NCI-H2227 treated with DMSO at 0.1 percent for 48 hours (cell line): Measurements from ENCODE around the gene NXN.
"Not testable (repeated sequence)": the region's sequence is repeated elsewhere in the genome, so short reads cannot be mapped to it uniquely, and the experiment has no call there.

Experiments used
- DNase-seq: peaks from one replicate; lab custom pipeline; 2025; lab: John Stamatoyannopoulos, UW

NXN gene

DNA sequence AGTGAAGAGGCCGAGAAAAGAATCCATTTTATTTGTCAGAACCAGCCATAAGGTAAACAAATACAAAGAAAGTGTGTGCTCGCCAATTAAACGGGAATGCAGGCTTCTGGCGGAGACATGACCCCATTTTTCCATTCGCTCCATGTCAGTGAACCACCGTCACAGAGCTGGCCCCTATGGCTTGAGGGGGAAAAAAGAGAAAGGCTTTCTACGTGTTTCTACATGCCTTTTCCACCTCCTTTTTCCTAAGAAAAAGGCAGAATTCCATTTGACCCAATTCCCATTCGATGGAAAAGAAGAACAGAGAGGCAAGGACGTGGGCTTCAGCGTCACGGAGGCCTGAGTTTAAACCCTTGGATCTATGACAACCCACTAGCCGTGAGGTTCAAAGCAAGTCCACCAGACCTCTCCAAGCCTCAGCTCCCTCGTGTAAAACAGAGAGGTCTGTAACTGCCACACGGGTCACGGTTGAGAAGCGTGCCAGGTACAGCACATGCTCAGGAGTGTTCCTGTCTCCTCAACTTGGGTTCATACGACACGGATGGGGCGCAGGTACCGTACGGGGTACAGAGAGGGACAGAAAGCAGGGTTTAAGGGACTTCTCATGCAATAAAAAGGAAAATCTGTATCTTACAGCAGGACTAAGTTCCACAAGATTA, 91.9 kb downstream of the NXN start:
- DNase-seq: no peak

- no peak for DNase-seq
These were observed 93.5 kb downstream of the NXN start for GRCh38 chr17:885971-886571.

DNA sequence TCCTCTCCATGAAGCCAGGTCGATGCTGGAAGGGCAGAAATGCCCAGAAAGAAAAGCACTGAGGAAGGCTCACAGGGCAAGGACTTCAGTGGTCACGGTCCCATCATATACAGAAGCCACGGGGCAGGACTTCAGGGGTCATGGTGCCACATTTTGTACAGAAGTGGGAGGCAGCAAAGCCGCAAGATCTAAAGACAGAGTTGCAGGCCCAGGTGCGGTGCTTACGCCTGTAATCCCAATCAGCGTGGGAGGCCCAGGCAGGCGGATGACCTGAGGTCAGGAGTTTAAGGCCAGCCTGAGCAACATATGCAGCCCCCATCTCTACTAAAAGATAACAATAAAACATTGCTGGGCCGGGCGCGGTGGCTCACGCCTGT, 96.0 kb downstream of the NXN start:
- no peak for DNase-seq

DNA sequence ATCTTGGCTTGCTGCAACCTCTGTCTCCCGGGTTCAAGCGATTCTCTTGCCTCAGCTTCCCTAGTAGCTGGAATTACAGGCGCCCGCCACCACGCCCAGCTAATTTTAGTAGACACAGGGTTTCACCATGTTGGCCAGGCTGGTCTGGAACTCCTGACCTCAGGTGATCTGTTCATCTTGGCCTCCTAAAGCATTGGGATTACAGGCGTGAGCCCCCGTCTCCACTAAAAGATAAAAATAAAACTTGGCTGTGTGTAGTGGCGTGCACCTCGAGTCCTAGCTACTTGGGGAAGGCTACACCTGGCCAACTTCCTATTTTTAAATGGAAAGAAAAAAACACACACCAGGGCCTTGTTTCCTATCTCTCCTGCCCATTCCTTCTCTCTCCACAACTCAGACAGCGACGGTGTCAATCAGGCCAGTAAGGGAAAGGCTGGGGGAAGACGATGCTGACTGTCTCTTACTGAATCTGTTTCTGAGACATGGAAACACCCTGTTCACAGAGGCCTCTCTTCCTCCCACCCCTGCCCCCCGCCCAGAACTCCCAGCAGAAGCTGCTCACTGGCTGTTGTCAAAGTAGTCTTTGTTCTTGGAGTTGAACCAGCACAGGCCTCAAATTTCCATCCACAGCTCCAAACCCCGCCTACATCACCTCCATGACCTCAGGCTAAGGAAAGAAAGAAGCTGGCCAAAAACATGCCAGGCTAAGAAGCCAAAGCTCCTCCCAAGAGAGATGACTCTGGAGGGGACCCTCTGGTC, 96.6 kb downstream of the NXN start:
- DNase-seq: no peak

DNA sequence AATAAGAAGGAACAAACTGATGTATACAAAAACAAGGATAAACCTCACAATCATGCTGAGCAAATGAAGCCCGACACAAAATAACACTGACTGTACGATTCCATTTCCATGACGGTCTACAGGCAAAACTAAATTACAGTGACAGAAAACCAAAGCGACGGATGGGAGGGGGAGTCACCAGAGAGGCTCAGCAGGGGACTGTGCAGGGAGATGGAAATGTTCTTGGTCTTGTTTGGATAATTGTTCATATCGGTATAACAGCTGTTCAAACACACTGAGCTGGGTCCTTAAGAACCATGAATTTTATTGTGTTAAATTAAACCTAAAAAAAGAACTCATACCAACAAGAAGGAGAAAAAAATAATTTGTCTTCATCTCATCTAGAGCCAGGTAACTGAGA, 97.8 kb downstream of the NXN start:
- DNase-seq: no peak

DNA sequence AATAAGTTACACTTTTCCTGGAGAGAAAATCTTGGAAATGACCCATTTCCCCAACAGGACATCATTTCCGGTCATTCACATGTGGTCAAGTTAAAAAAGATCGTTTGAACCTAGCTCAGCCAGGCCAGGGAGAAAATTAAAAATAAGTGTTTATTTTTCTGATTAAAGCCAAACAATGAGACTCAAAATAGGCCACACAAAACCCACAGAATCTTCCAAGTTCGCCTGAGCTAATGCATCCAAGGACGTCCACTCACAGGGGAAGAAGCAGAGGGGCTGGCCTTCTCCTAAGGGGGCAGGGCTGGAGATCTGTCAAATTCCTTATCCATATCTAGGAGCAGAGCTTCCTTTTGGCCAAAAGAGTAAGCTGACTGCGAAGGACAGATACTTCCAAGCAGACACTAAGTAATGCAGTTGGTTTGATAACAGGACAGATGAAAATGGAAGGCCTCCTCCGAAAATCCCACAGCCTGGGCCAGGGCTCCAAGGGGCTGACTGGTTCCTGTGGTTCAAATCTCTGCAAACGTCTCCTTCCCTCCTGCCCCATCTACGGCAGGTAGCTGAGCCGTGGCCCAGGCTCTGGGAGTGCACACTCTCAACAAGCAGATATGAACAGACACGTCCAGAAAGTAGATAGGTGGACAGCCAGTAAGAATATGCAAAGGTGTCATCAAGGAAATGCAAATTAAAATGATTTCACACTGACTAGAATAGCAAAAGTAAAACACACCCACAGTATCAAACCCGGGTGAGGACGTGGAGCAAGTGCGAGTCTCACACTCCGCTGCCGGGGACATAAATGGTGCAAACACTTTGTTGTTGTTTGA, 98.9 kb downstream of the NXN start:
- no peak for DNase-seq

GRCh38 chr17:879546-880442, 99.8 kb downstream of the NXN start:
- DNase-seq: no peak

- no peak for DNase-seq
These were observed 101.9 kb downstream of the NXN start for GRCh38 chr17:877630-878029.

DNA sequence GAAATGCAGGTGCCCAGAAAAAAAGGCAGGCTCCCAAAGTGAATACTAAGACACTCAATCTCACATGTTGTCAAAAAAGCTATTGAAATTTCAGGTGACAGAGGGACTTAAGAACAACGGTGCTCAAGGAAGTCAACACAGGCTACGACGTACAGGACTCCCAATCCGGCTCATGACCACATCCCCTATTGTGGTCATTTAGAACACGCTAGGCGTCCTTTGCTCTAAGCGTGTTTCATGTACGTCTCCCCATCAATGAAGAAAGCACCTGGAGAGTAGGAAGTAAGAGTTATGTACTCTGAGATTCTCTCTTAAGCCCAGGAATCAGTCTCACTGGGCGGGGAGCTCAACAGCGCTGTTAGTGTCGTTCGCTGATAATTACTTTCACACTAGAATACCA, 103.3 kb downstream of the NXN start:
- no peak for DNase-seq

DNA sequence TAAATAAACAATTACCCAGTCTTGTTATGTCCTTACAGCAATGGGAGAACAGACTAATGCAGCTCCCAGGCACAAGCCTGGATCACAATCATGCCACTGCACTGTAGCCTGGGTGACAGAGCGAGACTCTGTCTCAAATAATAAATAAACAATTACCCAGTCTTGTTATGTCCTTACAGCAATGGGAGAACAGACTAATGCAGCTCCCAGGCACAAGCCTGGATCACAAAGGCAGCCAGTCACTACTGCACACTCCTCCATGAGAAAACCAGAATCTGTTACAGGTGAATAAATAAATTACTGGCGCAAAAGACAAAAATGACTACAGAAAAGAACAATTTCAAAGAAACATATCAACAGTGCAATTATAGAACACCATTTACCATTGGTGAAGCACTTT, 105.0 kb downstream of the NXN start:
- not testable (repeated sequence) for DNase-seq

- DNase-seq: no peak
These were observed 106.7 kb downstream of the NXN start for GRCh38 chr17:872855-873254.

GRCh38 chr17:871751-872519, 107.6 kb downstream of the NXN start:
- DNase-seq: no peak

DNA sequence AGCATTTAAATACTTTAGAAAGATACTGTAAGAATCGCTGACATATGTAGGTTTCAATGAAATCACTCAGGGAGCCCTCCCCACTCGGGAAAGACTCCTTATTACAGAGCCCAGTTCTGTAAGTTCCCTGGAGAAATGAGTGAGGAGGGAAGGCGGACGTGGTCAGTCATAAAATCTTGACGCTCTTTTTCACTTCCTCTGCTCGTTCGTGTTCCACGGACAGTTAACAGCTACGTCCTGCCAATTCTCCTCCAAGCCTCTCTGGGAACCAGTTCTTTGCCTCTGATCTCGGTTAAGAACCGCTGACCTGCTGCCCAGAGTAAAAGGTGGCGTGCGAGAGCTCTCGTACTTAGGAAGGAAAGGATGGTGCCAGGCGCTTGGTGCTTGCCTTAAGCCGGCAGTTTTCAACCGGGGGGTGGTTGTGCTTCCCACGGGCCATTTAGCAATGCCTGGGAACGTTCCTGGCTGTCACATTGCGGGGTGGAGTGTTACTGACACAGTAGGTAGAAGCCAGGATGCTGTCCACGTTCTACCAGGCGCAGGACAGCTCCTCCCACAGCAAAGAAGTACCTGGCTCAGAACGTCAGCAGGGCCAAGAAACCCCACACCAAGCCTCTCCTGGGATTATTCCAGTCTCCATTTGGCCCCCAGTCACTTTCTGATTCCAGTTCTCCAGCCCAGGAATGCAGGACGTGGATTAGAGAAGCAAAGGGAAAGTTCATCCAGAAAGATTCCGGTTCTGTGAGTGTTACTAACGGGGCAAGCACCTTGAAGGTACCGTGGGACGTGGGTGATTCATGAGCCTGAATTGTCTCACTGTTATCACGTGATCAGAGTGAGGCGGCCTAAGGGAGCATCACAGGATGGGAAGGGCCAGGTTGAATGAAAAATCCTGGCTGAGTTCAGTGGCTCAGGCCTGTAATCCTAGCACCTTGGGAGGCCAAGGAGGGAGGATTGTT, 109.7 kb downstream of the NXN start:
- no peak for DNase-seq

DNA sequence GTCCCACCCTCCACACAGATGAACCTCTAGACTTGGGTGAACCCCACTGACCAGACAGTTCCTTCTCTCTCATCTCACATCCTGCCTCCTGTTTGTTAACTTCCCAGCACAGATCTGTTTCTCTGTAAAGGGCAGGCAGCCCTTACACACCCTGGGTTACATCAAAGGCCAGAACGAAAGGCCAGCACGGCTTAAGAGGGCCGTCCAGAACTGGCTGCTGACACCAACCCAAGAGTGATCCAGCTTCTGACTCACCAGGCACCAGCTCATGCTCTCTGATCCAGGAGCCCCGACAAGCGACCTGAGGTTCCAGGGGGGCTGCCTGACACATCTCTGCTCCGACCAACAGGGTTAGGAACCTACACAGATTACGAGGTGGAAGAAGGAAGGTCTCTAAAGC, 110.5 kb downstream of the NXN start:
- DNase-seq: no peak

- DNase-seq: no peak
These were observed 111.6 kb downstream of the NXN start for GRCh38 chr17:867896-868489.

DNA sequence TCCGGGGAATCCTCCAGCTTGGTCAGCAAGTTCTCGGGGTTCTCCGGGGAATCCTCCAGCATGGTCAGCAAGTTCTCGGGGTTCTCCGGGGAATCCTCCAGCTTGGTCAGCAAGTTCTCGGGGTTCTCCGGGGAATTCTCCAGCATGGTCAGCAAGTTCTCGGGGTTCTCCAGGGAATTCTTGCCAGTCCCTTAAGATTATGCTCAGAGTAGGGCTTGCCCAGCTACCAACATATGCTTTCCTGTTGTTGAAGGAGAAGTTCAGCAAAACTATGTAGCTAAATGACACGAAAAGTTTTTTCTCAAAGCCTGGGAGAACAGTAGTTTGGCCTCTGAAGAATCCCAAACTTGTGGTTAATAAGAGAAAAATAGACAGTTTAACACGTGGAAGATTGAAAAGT, 112.3 kb downstream of the NXN start:
- not testable (repeated sequence) for DNase-seq

GRCh38 chr17:866568-867103, 112.9 kb downstream of the NXN start:
- DNase-seq: no peak

GRCh38 chr17:864315-864714, 115.3 kb downstream of the NXN start:
- no peak for DNase-seq

DNA sequence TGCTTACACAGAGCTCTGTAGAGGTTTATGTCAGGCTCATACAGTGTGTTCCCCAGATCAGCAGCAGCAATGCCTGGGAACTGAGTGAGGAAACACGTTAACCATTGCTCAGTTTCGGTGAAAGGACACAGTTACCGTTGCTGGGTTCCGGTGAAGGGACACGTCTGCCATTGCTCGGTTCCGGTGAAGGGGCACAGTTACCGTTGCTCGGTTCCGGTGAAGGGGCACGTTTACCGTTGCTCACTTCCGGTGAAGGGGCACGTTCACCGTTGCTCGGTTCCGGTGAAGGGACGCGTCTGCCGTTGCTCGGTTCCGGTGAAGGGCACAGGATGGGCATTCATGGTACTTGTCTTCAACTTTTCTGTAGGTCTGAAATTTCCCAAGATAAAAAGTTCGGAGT, 115.7 kb downstream of the NXN start:
- DNase-seq: no peak
